Upper lobe of left lung (tissue), 4 donors: ENCODE data around the gene CMTM8.

Source experiments
- EP300 ChIP-seq, 4 donors: sonication (generic); formaldehyde crosslinking; IDR thresholded peaks; one replicate each; pipeline ENCODE4 v1.5.1; 2017; ENCODE audit warnings: antibody characterized with exemption in 4 of 4, control low read depth in 2 of 4
- POLR2AphosphoS5 ChIP-seq, 2 donors: sonication (generic); formaldehyde crosslinking; IDR thresholded peaks; one replicate each; pipeline ENCODE4 v1.5.1; 2017; ENCODE audit warnings: antibody characterized with exemption in 2 of 2
- TF ChIP-seq, protein P1 (sequence below), 6 experiments: fragments of 450-650 bp in 4 of 6; fragments of 200-600 bp in 2 of 6; sonication (generic) in 2 of 6; IDR thresholded peaks; one replicate each; pipeline ENCODE4 v1.5.1; 2016 to 2019; ENCODE audit warnings: antibody characterized with exemption in 6 of 6

DNA sequence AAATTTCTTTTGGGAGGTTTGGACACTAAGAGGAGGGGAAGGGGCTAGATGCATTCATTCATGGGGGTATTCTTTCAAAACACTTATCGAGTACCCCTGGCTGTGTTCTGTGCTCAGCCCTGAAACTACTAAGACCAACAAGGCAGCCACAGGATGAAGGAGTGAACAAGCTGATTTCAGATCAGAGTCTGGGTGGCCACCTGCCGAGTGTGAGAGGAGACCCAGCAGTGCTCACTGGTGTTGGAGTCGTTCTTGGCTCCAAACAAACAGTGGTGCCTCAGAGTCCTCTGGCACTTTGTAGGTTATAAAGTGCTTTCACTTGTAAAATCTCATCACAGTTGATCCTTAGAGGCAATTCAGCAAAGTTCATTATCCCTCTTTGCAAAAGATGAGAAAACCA, 48.8 kb upstream of the CMTM8 start:
- no peak for TF ChIP-seq EP300 (IDR thresholded peaks at IDR 0.05)
- no peak for TF ChIP-seq POLR2AphosphoS5 (IDR thresholded peaks at IDR 0.05)
- TF ChIP-seq, protein P1, sequence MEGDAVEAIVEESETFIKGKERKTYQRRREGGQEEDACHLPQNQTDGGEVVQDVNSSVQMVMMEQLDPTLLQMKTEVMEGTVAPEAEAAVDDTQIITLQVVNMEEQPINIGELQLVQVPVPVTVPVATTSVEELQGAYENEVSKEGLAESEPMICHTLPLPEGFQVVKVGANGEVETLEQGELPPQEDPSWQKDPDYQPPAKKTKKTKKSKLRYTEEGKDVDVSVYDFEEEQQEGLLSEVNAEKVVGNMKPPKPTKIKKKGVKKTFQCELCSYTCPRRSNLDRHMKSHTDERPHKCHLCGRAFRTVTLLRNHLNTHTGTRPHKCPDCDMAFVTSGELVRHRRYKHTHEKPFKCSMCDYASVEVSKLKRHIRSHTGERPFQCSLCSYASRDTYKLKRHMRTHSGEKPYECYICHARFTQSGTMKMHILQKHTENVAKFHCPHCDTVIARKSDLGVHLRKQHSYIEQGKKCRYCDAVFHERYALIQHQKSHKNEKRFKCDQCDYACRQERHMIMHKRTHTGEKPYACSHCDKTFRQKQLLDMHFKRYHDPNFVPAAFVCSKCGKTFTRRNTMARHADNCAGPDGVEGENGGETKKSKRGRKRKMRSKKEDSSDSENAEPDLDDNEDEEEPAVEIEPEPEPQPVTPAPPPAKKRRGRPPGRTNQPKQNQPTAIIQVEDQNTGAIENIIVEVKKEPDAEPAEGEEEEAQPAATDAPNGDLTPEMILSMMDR (IDR thresholded peaks at IDR 0.05), result no peak
